GM10847 (cell line): ENCODE data around the gene LHX4.

Experiments
- POLR2A ChIP-seq: IDR thresholded peaks from 2 replicates; pipeline ENCODE4 v1.6.1; 2011; ENCODE audit not compliant: insufficient read length; ENCODE audit errors: extremely low read depth

Gene LHX4

GRCh38 chr1:180229483-180230415 is at the start of gene LHX4:
TSS of gene LHX4 (plus strand) at chr1:180230264. CDS start at chr1:180230530, 266 bp downstream.
- TF ChIP-seq POLR2A, result no peak

DNA sequence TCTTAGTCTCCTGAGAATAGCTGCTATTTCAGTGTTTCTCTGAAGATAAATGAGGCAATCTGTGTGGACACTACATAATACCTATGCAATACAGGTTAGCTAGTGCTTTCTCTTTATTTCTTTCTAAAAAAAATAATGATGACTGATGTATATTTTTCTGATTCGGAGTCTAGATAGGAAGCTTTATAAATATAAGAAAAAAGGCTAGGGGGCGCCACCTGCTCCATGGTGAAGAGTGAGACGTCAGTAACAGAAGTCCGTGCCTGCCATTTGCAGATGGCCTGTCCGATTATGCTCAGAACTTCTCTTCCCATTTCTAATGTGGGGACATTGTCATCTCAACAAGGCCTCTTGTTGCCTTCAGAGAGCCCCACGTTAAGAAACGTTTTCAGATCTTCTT is 49.0 kb upstream of the LHX4 start:
- no peak for TF ChIP-seq POLR2A

- TF ChIP-seq POLR2A, result no peak
These were observed 47.9 kb upstream of the LHX4 start for GRCh38 chr1:180181996-180182642.

DNA sequence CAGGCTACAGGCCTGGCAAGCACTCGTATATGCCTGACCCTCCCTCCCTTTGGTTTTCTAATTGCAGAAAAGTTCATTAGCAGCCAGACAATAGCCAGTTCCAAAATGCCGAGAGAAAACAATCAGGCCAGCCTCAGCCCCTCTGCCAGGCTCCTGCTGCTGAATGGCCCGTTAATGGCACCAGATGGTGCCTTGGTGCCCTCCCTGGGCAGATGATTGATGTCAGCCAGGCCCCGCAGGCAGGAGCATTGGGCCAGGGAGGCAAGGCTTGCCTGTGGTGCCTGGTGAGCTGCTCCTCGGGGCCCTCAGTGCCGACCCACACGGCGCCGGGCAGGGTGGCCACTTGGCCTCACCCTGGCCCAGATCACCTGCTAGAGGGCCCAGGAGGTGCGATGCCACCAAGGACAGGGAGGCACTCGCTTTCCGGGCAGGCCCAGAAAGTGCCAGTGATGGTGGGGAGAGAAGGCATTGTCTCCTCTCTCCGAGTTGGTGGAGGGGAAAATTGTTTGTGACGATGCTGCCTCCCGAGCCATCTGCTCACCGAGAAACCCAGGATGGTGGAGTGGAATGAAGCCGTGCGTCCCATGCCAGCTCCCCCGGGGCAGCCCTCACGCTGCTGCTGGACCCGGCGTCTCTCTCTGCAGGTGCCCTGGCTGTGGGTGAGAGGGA is 47.3 kb upstream of the LHX4 start:
- no peak for TF ChIP-seq POLR2A

GRCh38 chr1:180183426-180183825 is 46.6 kb upstream of the LHX4 start:
- no peak for TF ChIP-seq POLR2A

GRCh38 chr1:180184041-180184440 is 46.0 kb upstream of the LHX4 start:
- no peak for TF ChIP-seq POLR2A

- TF ChIP-seq POLR2A, result no peak
These were observed 44.8 kb upstream of the LHX4 start for GRCh38 chr1:180185281-180185680.

- no peak for TF ChIP-seq POLR2A
These were observed 44.0 kb upstream of the LHX4 start for GRCh38 chr1:180185971-180186645.

DNA sequence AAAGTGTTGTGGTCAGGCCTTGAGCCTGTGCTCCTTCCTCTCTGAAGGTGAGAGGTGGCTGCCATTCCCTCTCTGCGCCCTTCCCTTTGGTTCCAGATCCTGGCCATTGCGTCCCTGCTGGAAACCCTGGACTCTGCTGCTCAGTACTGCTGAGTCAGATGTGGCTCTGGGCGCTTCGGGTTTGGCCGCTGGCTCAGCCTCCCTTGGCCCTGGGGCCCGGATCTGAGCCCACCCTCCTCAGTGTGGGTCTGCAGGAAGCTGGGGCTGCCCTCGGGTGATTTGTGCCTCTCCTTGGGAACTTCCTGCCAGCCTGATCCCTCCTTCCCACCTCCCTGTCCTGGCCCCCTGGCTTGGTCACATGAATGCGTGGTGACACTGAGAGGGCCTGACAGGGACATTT is 43.2 kb upstream of the LHX4 start:
- no peak for TF ChIP-seq POLR2A

GRCh38 chr1:180187626-180188025 is 42.4 kb upstream of the LHX4 start:
- TF ChIP-seq POLR2A, result no peak

DNA sequence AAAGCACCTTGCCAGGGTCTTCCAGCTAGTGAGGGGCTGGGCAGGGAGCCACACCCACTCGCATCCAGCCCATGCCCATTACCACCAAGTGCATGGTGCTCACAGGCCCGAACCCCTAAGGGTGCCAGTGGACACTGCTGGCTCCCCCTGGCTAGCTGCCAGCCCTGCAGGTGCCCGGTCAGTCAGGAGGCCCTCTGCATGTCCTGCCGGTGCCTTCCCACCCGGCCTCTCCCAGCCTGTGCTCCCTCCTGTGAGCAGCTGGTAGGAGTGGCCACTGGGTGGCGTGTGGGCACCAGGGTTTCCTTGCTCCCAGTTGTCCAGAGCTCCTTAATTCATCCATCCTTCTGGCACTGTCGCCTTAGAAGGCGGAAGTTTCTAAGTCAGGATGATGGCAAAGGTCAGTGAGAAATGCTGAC is 42.0 kb upstream of the LHX4 start:
- TF ChIP-seq POLR2A, result no peak

DNA sequence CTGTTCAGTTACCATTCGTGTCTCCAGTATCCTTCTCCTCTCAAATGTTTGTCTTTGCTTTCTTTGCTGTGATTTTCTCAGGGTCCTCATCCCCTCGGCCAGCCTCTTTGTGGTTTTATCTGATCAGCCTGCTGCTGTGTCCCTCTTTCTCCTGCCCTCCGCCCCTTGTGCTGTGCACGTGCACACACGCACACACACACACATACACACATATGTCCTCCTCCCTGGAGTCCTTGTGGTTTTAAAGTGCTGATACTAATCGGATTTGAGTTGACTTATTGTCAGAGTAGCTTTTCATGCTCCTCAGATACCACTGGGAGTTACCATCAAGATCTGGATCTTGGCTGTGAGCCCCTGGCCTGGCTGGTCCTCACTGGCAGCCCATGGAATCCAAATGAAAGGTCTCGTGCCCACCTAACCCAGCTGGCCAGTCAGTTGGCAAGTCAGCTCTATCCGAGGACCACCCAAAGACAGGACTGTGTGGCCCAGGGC is 41.3 kb upstream of the LHX4 start:
- TF ChIP-seq POLR2A, result no peak

DNA sequence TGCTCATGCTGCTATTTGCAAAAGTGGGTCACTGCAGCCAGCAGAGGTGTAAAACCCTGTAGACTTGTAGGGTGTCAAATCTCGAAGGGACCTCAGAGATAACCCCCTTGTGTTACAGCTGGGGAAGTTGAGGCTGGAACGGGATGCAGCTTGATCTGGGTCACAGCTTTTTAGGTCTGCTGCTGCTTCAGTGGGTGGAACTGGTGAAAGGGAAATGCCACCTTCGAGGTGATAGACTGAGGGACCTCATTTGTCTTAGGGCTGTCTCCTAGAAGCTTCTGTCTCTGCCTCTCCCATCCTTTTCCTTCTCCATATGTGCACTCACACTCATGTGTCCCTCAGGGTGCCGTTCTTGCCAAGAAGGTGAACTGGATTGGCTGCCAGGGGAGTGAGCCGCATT is 40.0 kb upstream of the LHX4 start:
- no peak for TF ChIP-seq POLR2A

DNA sequence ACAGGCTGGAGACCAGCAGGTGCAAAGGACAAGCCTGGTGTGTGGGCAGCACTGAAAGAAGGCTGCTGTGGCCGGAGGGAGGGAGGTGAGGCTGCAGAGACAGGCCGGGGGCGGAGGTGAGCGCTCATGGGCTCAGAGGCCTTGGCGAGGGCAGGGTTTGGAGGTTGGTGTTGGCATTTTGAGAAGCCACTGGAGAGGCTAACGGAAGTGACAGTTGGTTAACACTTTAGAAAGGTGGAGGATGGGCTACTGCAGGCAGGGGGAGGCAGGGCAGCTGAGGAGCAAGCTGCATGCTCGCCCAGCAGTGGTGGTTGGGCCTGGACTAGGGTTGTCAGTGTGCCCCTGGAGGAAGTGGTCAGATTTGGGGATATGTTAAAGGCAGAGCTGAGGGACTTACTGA is 37.9 kb upstream of the LHX4 start:
- no peak for TF ChIP-seq POLR2A
